IMR-90 (cell line): Measurements from ENCODE around the gene DAGLA. TPM values are rescaled to one million over a fixed set of nuclear protein-coding genes. Genes with fewer than 3 reads are reported as not detected.

Experiments
- ATAC-seq: fragments of 200-7000 bp; cut with Tn5 transposase; 2 replicates; pipeline ENCODE4 v1.9.1; 2020; ENCODE audit warnings: low read depth, mild to moderate bottlenecking, moderate library complexity
- BruUV-seq: library from RNA; stranded (reverse); fragments of 400-500 nt; replicated peaks from 2 replicates; lab custom pipeline; 2021; lab: Mats Ljungman, UMichigan
- CTCF ChIA-PET: fragments of 300-600 bp; formaldehyde crosslinking; extraction: SDS; loops from one replicate; lab custom pipeline; 2021; ENCODE audit warnings: antibody characterized with exemption; lab: Yijun Ruan, JAX
- POLR2A ChIA-PET: fragments of 300-600 bp; sonication (Branson Sonifier 250); formaldehyde crosslinking; loops from one replicate; lab custom pipeline; 2022; ENCODE audit warnings: antibody characterized with exemption; ENCODE audit not compliant: unreplicated experiment; lab: Charles Lee
- DNase-seq: peaks from one replicate; pipeline ENCODE4 v3.0.0; 2013
- H2AFZ ChIP-seq: replicated peaks from 2 replicates; pipeline ENCODE3; 2013; ENCODE audit warnings: low read length, mild to moderate bottlenecking; ENCODE audit not compliant: poor library complexity
- H2AK5ac ChIP-seq: 2 replicates; pipeline ENCODE4 v1.6.1; 2013; ENCODE audit warnings: low read depth, low read length, inconsistent platforms
- H2AK9ac ChIP-seq: replicated peaks from 2 replicates; pipeline ENCODE3; 2013; ENCODE audit warnings: mild to moderate bottlenecking, low read depth, low read length, moderate library complexity; ENCODE audit not compliant: poor library complexity
- H2BK120ac ChIP-seq: 2 replicates; pipeline ENCODE4 v1.6.1; 2013; ENCODE audit warnings: low read depth, low read length, inconsistent platforms
- H2BK15ac ChIP-seq: 3 replicates; pipeline ENCODE4 v1.6.1; 2013; ENCODE audit warnings: low read depth, low read length, inconsistent platforms
- H2BK20ac ChIP-seq: 2 replicates; pipeline ENCODE4 v1.6.1; 2013; ENCODE audit warnings: low read depth, mild to moderate bottlenecking, inconsistent platforms, low read length, moderate library complexity
- H2BK5ac ChIP-seq: 2 replicates; pipeline ENCODE4 v1.6.1; 2013; ENCODE audit warnings: mild to moderate bottlenecking, low read depth, low read length, inconsistent platforms; ENCODE audit not compliant: poor library complexity, severe bottlenecking
- H3K14ac ChIP-seq: replicated peaks from 2 replicates; pipeline ENCODE4 v1.6.1; 2013; ENCODE audit warnings: low read depth, low read length, inconsistent platforms
- H3K18ac ChIP-seq: 2 replicates; pipeline ENCODE4 v1.6.1; 2013; ENCODE audit warnings: low read depth, low read length, control low read depth
- H3K23ac ChIP-seq: 2 replicates; pipeline ENCODE4 v1.6.1; 2013; ENCODE audit warnings: low read depth, low read length, inconsistent platforms
- H3K27ac ChIP-seq: 2 replicates; pipeline ENCODE4 v1.5.1; 2013; ENCODE audit warnings: mild to moderate bottlenecking, control low read depth, low read length; ENCODE audit not compliant: insufficient read depth
- H3K27me3 ChIP-seq: 2 replicates; pipeline ENCODE4 v1.6.1; 2013; ENCODE audit warnings: low read length; ENCODE audit not compliant: control insufficient read depth, insufficient read depth
- H3K36me3 ChIP-seq: 2 replicates; pipeline ENCODE4 v1.6.1; 2013; ENCODE audit warnings: low read length, mixed read lengths; ENCODE audit not compliant: control insufficient read depth, insufficient read depth
- H3K4ac ChIP-seq: 2 replicates; pipeline ENCODE4 v1.6.1; 2013; ENCODE audit warnings: low read depth, low read length, inconsistent platforms
- H3K4me1 ChIP-seq: 2 replicates; pipeline ENCODE4 v1.6.1; 2013; ENCODE audit warnings: low read length, mixed read lengths; ENCODE audit not compliant: control insufficient read depth, insufficient read depth
- H3K4me2 ChIP-seq: 2 replicates; pipeline ENCODE4 v1.6.1; 2013; ENCODE audit warnings: low read depth, mild to moderate bottlenecking, control low read depth, low read length, moderate library complexity
- H3K4me3 ChIP-seq: 2 replicates; pipeline ENCODE4 v1.5.1; 2013; ENCODE audit warnings: low read depth, mild to moderate bottlenecking, control low read depth, low read length, moderate library complexity; ENCODE audit not compliant: insufficient read depth
- H3K56ac ChIP-seq: 2 replicates; pipeline ENCODE4 v1.6.1; 2013; ENCODE audit warnings: low read length, inconsistent platforms; ENCODE audit not compliant: insufficient read depth; ENCODE audit errors: extremely low read depth
- H3K79me1 ChIP-seq, 2 experiments: 2 replicates each; pipeline ENCODE4 v1.6.1; 2013; ENCODE audit warnings: low read length in 2 of 2, inconsistent platforms in 1 of 2, low read depth in 1 of 2
- H3K9ac ChIP-seq: 2 replicates; pipeline ENCODE4 v1.6.1; 2013; ENCODE audit warnings: low read depth, low read length, control low read depth
- H3K9me1 ChIP-seq: 2 replicates; pipeline ENCODE4 v1.6.1; 2013; ENCODE audit warnings: low read length, inconsistent platforms; ENCODE audit not compliant: insufficient read depth
- H3K9me3 ChIP-seq: 2 replicates; pipeline ENCODE4 v1.6.1; 2013; ENCODE audit warnings: low read length; ENCODE audit not compliant: control insufficient read depth, insufficient read depth
- H4K20me1 ChIP-seq: 2 replicates; pipeline ENCODE4 v1.6.1; 2013; ENCODE audit warnings: low read length, inconsistent platforms; ENCODE audit not compliant: insufficient read depth
- H4K5ac ChIP-seq: 2 replicates; pipeline ENCODE4 v1.6.1; 2013; ENCODE audit warnings: mild to moderate bottlenecking, low read depth, low read length, control low read depth
- H4K8ac ChIP-seq, 2 experiments: 2 replicates each; pipeline ENCODE4 v1.6.1; 2013; ENCODE audit warnings: low read depth in 2 of 2, low read length in 2 of 2, control low read depth in 1 of 2, inconsistent platforms in 1 of 2
- H4K91ac ChIP-seq: 2 replicates; pipeline ENCODE4 v1.6.1; 2013; ENCODE audit warnings: low read depth, low read length, inconsistent platforms; ENCODE audit not compliant: insufficient read depth
- BHLHE40 ChIP-seq: fragments of 150-350 bp; IDR thresholded peaks from 2 replicates; pipeline ENCODE4 v1.6.1; 2016; ENCODE audit warnings: mild to moderate bottlenecking, low read depth, low read length
- CHD1 ChIP-seq: IDR thresholded peaks from 2 replicates; pipeline ENCODE4 v1.6.1; 2012; ENCODE audit warnings: low read depth, low read length, improper control_type of control experiment
- POLR2A ChIP-seq: IDR thresholded peaks from 2 replicates; pipeline ENCODE4 v1.6.1; 2012; ENCODE audit warnings: mild to moderate bottlenecking, low read depth, low read length
- RAD21 ChIP-seq: IDR thresholded peaks from 2 replicates; pipeline ENCODE4 v1.6.1; 2012; ENCODE audit warnings: low read length, improper control_type of control experiment
- RFX5 ChIP-seq: IDR thresholded peaks from 2 replicates; pipeline ENCODE4 v1.8.0; 2012; ENCODE audit warnings: low read depth, mild to moderate bottlenecking, low read length, moderate library complexity
- SMC3 ChIP-seq: fragments of 150-350 bp; IDR thresholded peaks from 2 replicates; pipeline ENCODE4 v1.6.1; 2016; ENCODE audit warnings: low read depth, mild to moderate bottlenecking, antibody characterized with exemption, low read length, moderate library complexity
- WGBS, 2 experiments: methylation state at CpG; one replicate each; pipeline versions ENCODE4 v1.1.5 to v1.1.7; 2013; ENCODE audit warnings: missing lambda C conversion rate in 2 of 2; ENCODE audit not compliant: insufficient read length in 1 of 2; ENCODE audit errors: extremely low coverage in 2 of 2; 5-methylcytosine and 5-hydroxymethylcytosine counted together
- dilution Hi-C: fragments of 300-500 bp; cut with HindIII; formaldehyde crosslinking; loops from one replicate; pipeline ENCODE4 v1.14.3; 2018; ENCODE audit warnings: low sequenced_read_pairs; ENCODE audit not compliant: unreplicated experiment
- in situ Hi-C: fragments of 300-500 bp; cut with MboI; formaldehyde crosslinking; loops from 3 replicates; pipeline ENCODE4 v1.14.3; 2019; ENCODE audit warnings: low sequenced_read_pairs, inconsistent platforms, mixed read lengths
- intact Hi-C: fragments of 100-400 bp; cut with micrococcal nuclease; formaldehyde crosslinking; loops from 2 replicates; pipeline ENCODE4 v1.10.0; 2022
- polyA plus RNA-seq, 3 experiments: library from polyadenylated mRNA; depleted of rRNA; stranded (reverse); fragments of >200 nt; gene quantifications; 2 replicates each; pipeline ENCODE4 v1.2.3, GENCODE V29; 2012; ENCODE audit warnings: low replicate concordance in 1 of 3
- total RNA-seq: library from RNA; depleted of rRNA; stranded (reverse); fragments of >200 nt; gene quantifications from 2 replicates; pipeline ENCODE4 v1.2.3, GENCODE V29; 2012

DAGLA gene
- total and polyA plus RNA-seq, 2 of the 4 experiments (the other 2 are of a cell fraction) = 0.90 to 3.8 TPM

DNA sequence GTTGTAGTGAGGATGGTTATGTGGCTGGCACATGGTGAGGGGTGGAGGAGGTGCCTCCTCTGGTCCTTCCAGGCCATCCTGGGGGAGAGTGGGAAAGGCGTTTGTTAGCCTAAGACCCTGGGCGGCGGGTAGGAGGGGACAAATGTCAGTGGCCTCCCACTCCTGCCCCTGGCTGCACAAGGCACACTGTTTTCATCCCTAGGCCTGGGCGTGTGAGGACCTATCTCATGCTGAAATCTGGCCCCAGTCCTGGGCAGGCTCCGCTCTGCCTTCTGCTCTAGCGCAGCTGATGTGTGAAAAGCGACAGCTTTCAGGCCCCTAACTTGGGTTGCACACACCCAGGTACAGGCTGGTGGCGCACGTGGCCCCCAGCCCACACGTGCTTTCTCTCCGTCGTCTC is 32.1 kb downstream of the DAGLA start:
- dilution Hi-C loops = no loop called here
- H3K9me1 ChIP-seq = no peaks in the 10 kb centered on the region
- TF ChIP-seq RAD21 (no peak), RFX5 (no peak), POLR2A (no peak), SMC3 (no peak), CHD1 (no peak), BHLHE40 (no peak)
- no peak for ATAC-seq
- POLR2A ChIA-PET = no interaction called here
- H2AK9ac ChIP-seq = no peak overlapping the region
- H4K20me1 ChIP-seq = no peaks in the 10 kb centered on the region
- no peak overlapping the region for H4K91ac ChIP-seq
- no peak overlapping the region for H3K18ac ChIP-seq
- no peak overlapping the region for H2BK120ac ChIP-seq
- H3K4me3 ChIP-seq = no peak overlapping the region
- BruUV-seq = no TSS peak
- intact Hi-C loops = no loop called here
- no peak overlapping the region for H3K56ac ChIP-seq
- H3K27me3 ChIP-seq = peaks cover 27% of the 10 kb centered on the region; the same call in 1 of the 2 replicates
- H3K27ac ChIP-seq = no peak overlapping the region
- no peaks in the 10 kb centered on the region for H3K4me1 ChIP-seq
- H3K9me3 ChIP-seq = no peaks in the 10 kb centered on the region
- no peak overlapping the region for H2AK5ac ChIP-seq
- no peak overlapping the region for H4K5ac ChIP-seq
- H2BK5ac ChIP-seq = no peak overlapping the region
- H3K4ac ChIP-seq = no peak overlapping the region
- H2AFZ ChIP-seq = no peak overlapping the region
- no peak overlapping the region for H3K4me2 ChIP-seq
- WGBS, 2 experiments = 95% methylated on average over 7 of the region's 12 CpGs; no CpG with 5 or more reads in 1 of the 2 experiments
- H2BK15ac ChIP-seq = no peak overlapping the region
- H3K79me1 ChIP-seq = no peaks in the 10 kb centered on the region
- no peak overlapping the region for H4K8ac ChIP-seq
- H3K23ac ChIP-seq = no peak overlapping the region
- no peak overlapping the region for H3K9ac ChIP-seq
- CTCF ChIA-PET = no interaction called here
- no peaks in the 10 kb centered on the region for H3K36me3 ChIP-seq
- H3K14ac ChIP-seq = no peak overlapping the region
- in situ Hi-C loops = no loop called here
- DNase-seq = no peak
- H2BK20ac ChIP-seq = no peak overlapping the region
